Measurements from ENCODE around the gene CLDN6. TPM values are rescaled to one million over a fixed set of nuclear protein-coding genes. Genes with fewer than 3 reads are reported as not detected.

Gene CLDN6
- total and polyA plus RNA-seq, 2 experiments from 2014 or later, result 148 to 344 TPM

DNA sequence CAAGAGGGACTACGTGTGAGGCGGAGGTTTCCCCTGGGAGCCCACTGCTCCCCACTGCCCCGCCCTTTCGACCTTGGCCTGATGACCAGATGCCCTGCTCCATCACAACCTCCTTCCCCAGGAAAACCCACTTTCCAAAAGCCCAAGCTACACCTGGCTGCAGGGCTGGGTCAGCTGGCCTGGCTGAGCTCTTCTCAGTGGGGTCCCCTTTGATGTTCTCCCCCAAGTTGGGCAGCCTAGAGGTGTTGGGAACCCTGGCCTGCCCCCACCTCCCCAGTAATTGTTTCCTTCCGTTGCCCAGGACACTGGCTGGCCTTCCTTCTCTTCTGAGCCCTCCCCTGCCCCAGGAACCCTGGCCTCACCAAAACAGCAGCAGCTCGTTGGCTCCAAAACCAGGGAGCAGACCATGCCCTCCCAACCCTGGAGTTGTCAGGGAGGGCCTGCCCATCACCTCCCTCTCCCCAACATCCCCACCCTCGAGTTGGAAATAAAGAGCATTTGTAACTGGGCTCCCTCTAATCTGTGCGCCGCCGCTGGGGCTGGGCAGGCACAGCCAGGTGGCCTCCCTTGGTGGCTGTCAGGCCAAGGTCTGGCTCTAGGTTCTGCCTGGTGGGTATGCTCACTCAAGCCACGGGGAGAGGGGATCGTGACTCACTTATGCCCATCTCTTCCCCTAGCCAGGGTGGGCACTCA lies 3.8 kb downstream of the CLDN6 start:
- Histone ChIP-seq H3K4me3 (no peak overlapping the region), H3K36me3 (no peaks in the 10 kb centered on the region), H3K4me1 (ENCODE audit: low read depth) (peaks cover 31% of the 10 kb centered on the region), H3K27ac (no peak overlapping the region), H3K27me3 (no peaks in the 10 kb centered on the region), H3K9me3 (ENCODE audit: low read depth) (no peaks in the 10 kb centered on the region)
- DNase-seq (ENCODE audit: low read depth in 1 of 2, low spot score in 1 of 2), result no peak
- TF ChIP-seq, protein P1, sequence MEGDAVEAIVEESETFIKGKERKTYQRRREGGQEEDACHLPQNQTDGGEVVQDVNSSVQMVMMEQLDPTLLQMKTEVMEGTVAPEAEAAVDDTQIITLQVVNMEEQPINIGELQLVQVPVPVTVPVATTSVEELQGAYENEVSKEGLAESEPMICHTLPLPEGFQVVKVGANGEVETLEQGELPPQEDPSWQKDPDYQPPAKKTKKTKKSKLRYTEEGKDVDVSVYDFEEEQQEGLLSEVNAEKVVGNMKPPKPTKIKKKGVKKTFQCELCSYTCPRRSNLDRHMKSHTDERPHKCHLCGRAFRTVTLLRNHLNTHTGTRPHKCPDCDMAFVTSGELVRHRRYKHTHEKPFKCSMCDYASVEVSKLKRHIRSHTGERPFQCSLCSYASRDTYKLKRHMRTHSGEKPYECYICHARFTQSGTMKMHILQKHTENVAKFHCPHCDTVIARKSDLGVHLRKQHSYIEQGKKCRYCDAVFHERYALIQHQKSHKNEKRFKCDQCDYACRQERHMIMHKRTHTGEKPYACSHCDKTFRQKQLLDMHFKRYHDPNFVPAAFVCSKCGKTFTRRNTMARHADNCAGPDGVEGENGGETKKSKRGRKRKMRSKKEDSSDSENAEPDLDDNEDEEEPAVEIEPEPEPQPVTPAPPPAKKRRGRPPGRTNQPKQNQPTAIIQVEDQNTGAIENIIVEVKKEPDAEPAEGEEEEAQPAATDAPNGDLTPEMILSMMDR (IDR thresholded peaks at IDR 0.05; ENCODE audit: low read depth, low read length), result no peak

DNA sequence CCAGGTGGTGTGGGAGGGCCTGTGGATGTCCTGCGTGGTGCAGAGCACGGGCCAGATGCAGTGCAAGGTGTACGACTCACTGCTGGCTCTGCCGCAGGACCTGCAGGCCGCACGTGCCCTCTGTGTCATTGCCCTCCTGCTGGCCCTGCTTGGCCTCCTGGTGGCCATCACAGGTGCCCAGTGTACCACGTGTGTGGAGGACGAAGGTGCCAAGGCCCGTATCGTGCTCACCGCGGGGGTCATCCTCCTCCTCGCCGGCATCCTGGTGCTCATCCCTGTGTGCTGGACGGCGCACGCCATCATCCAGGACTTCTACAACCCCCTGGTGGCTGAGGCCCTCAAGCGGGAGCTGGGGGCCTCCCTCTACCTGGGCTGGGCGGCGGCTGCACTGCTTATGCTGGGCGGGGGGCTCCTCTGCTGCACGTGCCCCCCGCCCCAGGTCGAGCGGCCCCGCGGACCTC lies 4.5 kb downstream of the CLDN6 start:
- TF ChIP-seq, protein P1 (IDR thresholded peaks at IDR 0.05; ENCODE audit: low read depth, low read length), result no peak
- H3K9me3 ChIP-seq (ENCODE audit: low read depth), result no peaks in the 10 kb centered on the region
- no peak overlapping the region for H3K27ac ChIP-seq
- no peaks in the 10 kb centered on the region for H3K36me3 ChIP-seq
- no peak overlapping the region for H3K4me3 ChIP-seq
- no peak for DNase-seq (ENCODE audit: low read depth in 1 of 2, low spot score in 1 of 2)
- no peaks in the 10 kb centered on the region for H3K27me3 ChIP-seq
- H3K4me1 ChIP-seq (ENCODE audit: low read depth), result peaks cover 36% of the 10 kb centered on the region

DNA sequence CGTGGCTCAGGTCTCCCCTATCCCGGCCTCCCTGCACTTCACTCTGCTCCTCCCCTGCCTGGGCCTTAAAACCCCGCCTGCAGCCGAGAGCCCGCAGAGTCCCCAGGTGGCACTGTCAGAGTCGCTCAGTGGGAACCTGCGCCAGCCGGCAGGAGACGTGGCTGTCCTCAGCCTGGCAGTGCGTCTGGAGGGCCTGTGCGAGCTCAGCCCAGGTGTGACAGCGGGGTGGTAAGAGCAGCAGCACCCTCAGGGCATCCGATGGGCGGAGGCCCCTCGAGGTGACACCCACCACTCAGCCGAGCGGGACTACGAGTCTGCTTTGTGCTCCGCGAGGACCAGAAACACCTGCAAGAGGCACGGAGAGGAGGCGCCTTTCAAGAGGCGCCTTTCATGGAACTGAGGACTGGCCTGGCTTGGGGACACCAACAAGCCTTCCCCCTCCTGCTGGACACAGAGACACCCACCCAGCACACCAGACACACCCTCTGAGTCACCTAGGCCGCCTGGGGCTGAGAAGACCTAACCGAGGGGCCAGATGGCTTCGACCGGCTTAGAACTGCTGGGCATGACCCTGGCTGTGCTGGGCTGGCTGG lies 5.1 kb downstream of the CLDN6 start, which contains the start of gene CLDN9:
Gene CLDN9 (plus strand): TSS at position 96 of the 593 bp plus-strand sequence. CDS start 440 bp downstream, at position 536.
- H3K27ac ChIP-seq, result no peak within 1 kb of the TSS
- TF ChIP-seq, protein P1 (IDR thresholded peaks at IDR 0.05; ENCODE audit: low read depth, low read length), result no peak
- H3K4me1 ChIP-seq (ENCODE audit: low read depth), result peaks cover 39% of the 10 kb centered on the region
- peak in 1 of 2 donors; percentile 48 for DNase-seq (ENCODE audit: low read depth in 1 of 2, low spot score in 1 of 2)
- no peak within 1 kb of the TSS for H3K4me3 ChIP-seq
- no peaks in the 10 kb centered on the region for H3K36me3 ChIP-seq
- H3K27me3 ChIP-seq, result no peaks in the 10 kb centered on the region
- no peaks in the 10 kb centered on the region for H3K9me3 ChIP-seq (ENCODE audit: low read depth)

DNA sequence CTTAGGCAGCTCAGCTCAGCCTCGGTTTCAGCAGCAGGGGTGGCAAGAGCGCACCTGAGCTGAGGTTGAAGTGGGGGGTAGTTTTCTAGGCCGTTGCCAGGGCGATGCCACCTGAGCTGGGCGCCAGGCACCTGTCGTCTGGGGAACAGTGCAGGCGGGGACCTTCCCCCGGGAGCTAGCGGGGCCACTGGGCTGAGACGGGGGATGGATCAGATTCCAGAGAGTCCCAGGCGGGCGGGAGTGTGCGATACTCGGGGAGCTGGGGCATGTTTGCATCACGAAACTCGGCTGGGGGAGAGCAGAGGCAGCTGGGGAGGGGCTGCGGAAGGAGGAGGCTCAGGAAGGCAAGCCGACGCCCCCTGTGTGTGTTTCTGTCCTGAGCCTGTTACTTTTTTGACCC lies 5.7 kb downstream of the CLDN6 start:
- H3K4me3 ChIP-seq, result no peak overlapping the region
- H3K27me3 ChIP-seq, result no peaks in the 10 kb centered on the region
- TF ChIP-seq, protein P1 (IDR thresholded peaks at IDR 0.05; ENCODE audit: low read depth, low read length), result no peak
- peaks cover 46% of the 10 kb centered on the region for H3K4me1 ChIP-seq (ENCODE audit: low read depth)
- DNase-seq (ENCODE audit: low read depth in 1 of 2, low spot score in 1 of 2), result no peak
- no peaks in the 10 kb centered on the region for H3K9me3 ChIP-seq (ENCODE audit: low read depth)
- H3K36me3 ChIP-seq, result no peaks in the 10 kb centered on the region
- no peak overlapping the region for H3K27ac ChIP-seq

DNA sequence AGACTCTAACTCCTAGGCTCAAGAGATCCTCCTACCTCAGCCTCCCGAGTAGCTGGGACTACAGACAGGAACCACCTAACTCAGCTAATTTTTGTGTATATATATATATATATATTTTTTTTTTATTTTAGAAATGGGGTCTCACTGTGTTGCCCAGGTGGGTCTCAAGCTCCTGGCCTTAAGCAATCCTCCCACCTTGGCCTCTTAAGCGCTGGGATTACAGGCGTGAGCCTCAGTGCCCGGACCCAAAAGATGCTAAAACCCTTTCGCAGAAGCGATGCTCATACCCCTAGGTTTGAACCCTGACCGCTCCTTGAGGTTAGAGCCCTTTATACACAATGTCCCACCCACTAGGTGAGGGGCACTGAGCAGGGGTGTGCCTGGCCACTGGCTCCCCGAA lies 7.5 kb downstream of the CLDN6 start:
- H3K4me1 ChIP-seq (ENCODE audit: low read depth), result peaks cover 63% of the 10 kb centered on the region
- no peak for DNase-seq (ENCODE audit: low read depth in 1 of 2, low spot score in 1 of 2)
- no peaks in the 10 kb centered on the region for H3K9me3 ChIP-seq (ENCODE audit: low read depth)
- H3K27ac ChIP-seq, result peak overlapping the region; percentile 96
- TF ChIP-seq, protein P1 (IDR thresholded peaks at IDR 0.05; ENCODE audit: low read depth, low read length), result no peak
- no peaks in the 10 kb centered on the region for H3K27me3 ChIP-seq
- H3K4me3 ChIP-seq, result no peak overlapping the region
- H3K36me3 ChIP-seq, result no peaks in the 10 kb centered on the region

All from cardiac muscle cell (in vitro differentiated cells and primary cell).